ENCODE results near the gene WDR86. TPM values are rescaled to one million over a fixed set of nuclear protein-coding genes. Genes with fewer than 3 reads are reported as not detected.

Gene WDR86
- total and polyA plus RNA-seq, 4 donors, result 0.18 to 4.4 (median 2.8) TPM; not detected in 1

DNA sequence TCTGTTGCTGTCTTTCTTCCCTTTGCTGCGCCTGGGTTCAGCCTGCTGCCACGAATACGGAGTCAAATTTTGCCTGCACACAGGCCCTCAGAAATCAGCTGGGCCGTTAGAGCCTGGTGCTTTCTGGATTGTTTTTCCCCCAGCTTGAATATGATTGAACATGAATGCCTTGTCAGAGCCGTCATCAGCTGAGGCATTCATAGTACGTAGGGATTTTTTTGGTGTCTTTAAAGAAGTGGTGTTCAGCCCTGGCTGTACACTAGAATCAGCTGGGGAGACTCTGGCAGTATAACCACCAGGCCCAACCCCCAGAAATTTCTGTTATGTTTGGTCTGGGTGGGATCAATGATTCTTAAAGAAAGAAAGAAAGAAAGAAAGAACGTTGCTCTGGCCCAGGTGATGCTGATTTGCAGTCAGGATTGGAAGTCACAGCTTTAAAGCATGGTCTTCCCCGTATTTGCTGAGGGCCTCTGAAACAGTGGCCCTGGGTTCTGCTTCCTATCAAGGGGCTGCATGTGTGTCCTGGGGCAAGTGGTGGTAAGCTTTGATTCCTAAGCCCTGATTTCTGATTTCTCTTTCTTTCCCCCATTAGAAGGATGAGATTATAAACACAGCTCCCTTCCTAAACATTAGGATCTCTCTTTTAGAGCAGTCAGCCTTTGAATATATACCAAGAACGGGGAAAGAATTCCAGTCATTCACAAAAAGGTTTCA, 43.5 kb downstream of the WDR86 start:
- H3K9me3 ChIP-seq (ENCODE audit: control insufficient read depth, low read length), result no peaks in the 10 kb centered on the region
- H3K27me3 ChIP-seq (ENCODE audit: control insufficient read depth in 1 of 2, insufficient read depth in 2 of 2, low read length in 1 of 2), result no peaks in the 10 kb centered on the region
- WGBS, 2 donors, result 14 to 17% methylated on average over 9 of the region's 9 CpGs
- no peak overlapping the region for H3K4me3 ChIP-seq (ENCODE audit: low read length in 2 of 2)
- H3K4me1 ChIP-seq (ENCODE audit: control insufficient read depth in 1 of 2, insufficient read depth in 2 of 2, low read length in 2 of 2), result peaks cover 0 to 7% of the 10 kb centered on the region in 2 donors
- intact Hi-C loops (cut with DNase I), result loop anchor here (5.0 kb wide), 1 partner anchor 391 kb away; no protein-coding TSS in a partner anchor
- H3K36me3 ChIP-seq (ENCODE audit: control insufficient read depth in 1 of 2, insufficient read depth in 2 of 2, low read length in 1 of 2), result peaks cover 0 to 2% of the 10 kb centered on the region in 2 donors
- ATAC-seq (ENCODE audit: low FRiP score) (no peak), DNase-seq (no peak)
- H3K27ac ChIP-seq (ENCODE audit: low read depth in 1 of 2, low read length in 2 of 2), result peak overlapping the region; percentile 86 to 88

DNA sequence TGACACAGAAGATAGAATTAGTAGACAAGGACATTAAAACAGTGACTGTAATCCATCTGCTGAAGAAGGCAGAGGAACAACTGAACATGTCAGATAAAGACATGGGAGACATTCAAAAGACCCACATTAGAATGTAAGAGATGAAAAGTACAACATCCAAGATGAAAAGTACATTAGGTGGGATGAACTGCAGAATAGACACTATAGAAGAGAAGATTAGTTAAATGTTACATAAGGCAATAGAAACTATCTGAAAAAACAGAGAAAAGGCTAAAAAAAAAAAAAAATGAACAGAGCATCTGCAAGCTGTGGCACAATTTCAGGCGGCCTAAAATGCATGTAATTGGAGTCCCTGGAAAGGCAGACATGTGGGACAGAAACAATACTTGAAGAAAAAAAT, 46.7 kb downstream of the WDR86 start:
- Histone ChIP-seq H3K36me3 (ENCODE audit: control insufficient read depth in 1 of 2, insufficient read depth in 2 of 2, low read length in 1 of 2) (peaks cover 3 to 4% of the 10 kb centered on the region in 2 donors), H3K27ac (ENCODE audit: low read depth in 1 of 2, low read length in 2 of 2) (no peak overlapping the region), H3K27me3 (ENCODE audit: control insufficient read depth in 1 of 2, insufficient read depth in 2 of 2, low read length in 1 of 2) (no peaks in the 10 kb centered on the region), H3K4me3 (ENCODE audit: low read length in 2 of 2) (no peak overlapping the region), H3K4me1 (ENCODE audit: control insufficient read depth in 1 of 2, insufficient read depth in 2 of 2, low read length in 2 of 2) (peaks cover 0 to 7% of the 10 kb centered on the region in 2 donors), H3K9me3 (ENCODE audit: control insufficient read depth, low read length) (no peaks in the 10 kb centered on the region)
- intact Hi-C loops (cut with DNase I), result no loop called here
- WGBS, 2 donors, result 99 to 100% methylated on average over 1 of the region's 1 CpG
- ATAC-seq (ENCODE audit: low FRiP score) (no peak), DNase-seq (no peak)

- DNase-seq, result no peak
- no peak for ATAC-seq (ENCODE audit: low FRiP score)
- H3K27me3 ChIP-seq (ENCODE audit: control insufficient read depth in 1 of 2, insufficient read depth in 2 of 2, low read length in 1 of 2), result no peaks in the 10 kb centered on the region
- H3K36me3 ChIP-seq (ENCODE audit: control insufficient read depth in 1 of 2, insufficient read depth in 2 of 2, low read length in 1 of 2), result peaks cover 3 to 4% of the 10 kb centered on the region in 2 donors
- H3K27ac ChIP-seq (ENCODE audit: low read depth in 1 of 2, low read length in 2 of 2), result no peak overlapping the region
- no peaks in the 10 kb centered on the region for H3K9me3 ChIP-seq (ENCODE audit: control insufficient read depth, low read length)
- peaks cover 0 to 4% of the 10 kb centered on the region in 2 donors for H3K4me1 ChIP-seq (ENCODE audit: control insufficient read depth in 1 of 2, insufficient read depth in 2 of 2, low read length in 2 of 2)
- no peak overlapping the region for H3K4me3 ChIP-seq (ENCODE audit: low read length in 2 of 2)
- intact Hi-C loops (cut with DNase I), result no loop called here
- 86 to 91% methylated on average over 3 of the region's 3 CpGs for WGBS, 2 donors
Observed at GRCh38 chr7:151361193-151361959, 48.5 kb downstream of the WDR86 start.

GRCh38 chr7:151352512-151352911, 57.3 kb downstream of the WDR86 start:
- peaks cover 2 to 6% of the 10 kb centered on the region in 2 donors for H3K36me3 ChIP-seq (ENCODE audit: control insufficient read depth in 1 of 2, insufficient read depth in 2 of 2, low read length in 1 of 2)
- ATAC-seq (ENCODE audit: low FRiP score) (no peak), DNase-seq (no peak)
- intact Hi-C loops (cut with DNase I), result no loop called here
- no peaks in the 10 kb centered on the region for H3K4me1 ChIP-seq (ENCODE audit: control insufficient read depth in 1 of 2, insufficient read depth in 2 of 2, low read length in 2 of 2)
- 73 to 92% methylated on average over 5 of the region's 5 CpGs for WGBS, 2 donors
- H3K9me3 ChIP-seq (ENCODE audit: control insufficient read depth, low read length), result no peaks in the 10 kb centered on the region
- no peak overlapping the region for H3K4me3 ChIP-seq (ENCODE audit: low read length in 2 of 2)
- H3K27ac ChIP-seq (ENCODE audit: low read depth in 1 of 2, low read length in 2 of 2), result no peak overlapping the region
- no peaks in the 10 kb centered on the region for H3K27me3 ChIP-seq (ENCODE audit: control insufficient read depth in 1 of 2, insufficient read depth in 2 of 2, low read length in 1 of 2)

DNA sequence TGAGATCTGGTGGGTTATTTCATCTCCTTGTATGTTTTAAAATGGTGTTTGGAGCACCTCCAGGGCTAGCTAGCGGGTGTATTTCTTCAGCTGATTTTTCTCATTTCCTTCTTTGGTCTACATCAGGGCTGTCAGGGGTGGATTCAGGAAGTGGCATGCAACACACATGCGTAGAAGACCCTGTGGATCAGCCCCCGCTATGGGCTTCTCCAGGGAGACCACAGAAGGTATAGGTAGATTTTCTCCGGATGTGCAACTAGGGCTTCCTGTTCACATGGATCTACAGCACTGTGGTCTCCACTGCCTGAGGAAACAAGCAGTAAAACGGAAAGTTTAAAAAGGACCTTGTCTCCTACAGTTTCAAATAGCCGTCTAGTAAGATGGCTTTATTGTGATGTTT, 57.9 kb downstream of the WDR86 start:
- intact Hi-C loops (cut with DNase I), result no loop called here
- Histone ChIP-seq H3K27me3 (ENCODE audit: control insufficient read depth in 1 of 2, insufficient read depth in 2 of 2, low read length in 1 of 2) (no peaks in the 10 kb centered on the region), H3K4me3 (ENCODE audit: low read length in 2 of 2) (no peak overlapping the region), H3K9me3 (ENCODE audit: control insufficient read depth, low read length) (no peaks in the 10 kb centered on the region), H3K36me3 (ENCODE audit: control insufficient read depth in 1 of 2, insufficient read depth in 2 of 2, low read length in 1 of 2) (peaks cover 6 to 7% of the 10 kb centered on the region in 2 donors), H3K4me1 (ENCODE audit: control insufficient read depth in 1 of 2, insufficient read depth in 2 of 2, low read length in 2 of 2) (no peaks in the 10 kb centered on the region), H3K27ac (ENCODE audit: low read depth in 1 of 2, low read length in 2 of 2) (no peak overlapping the region)
- ATAC-seq (ENCODE audit: low FRiP score), result no peak
- 84 to 88% methylated on average over 6 of the region's 6 CpGs for WGBS, 2 donors
- DNase-seq, result no peak

GRCh38 chr7:151351027-151351426, 58.8 kb downstream of the WDR86 start:
- intact Hi-C loops (cut with DNase I), result no loop called here
- DNase-seq (no peak), ATAC-seq (ENCODE audit: low FRiP score) (no peak)
- no peaks in the 10 kb centered on the region for H3K27me3 ChIP-seq (ENCODE audit: control insufficient read depth in 1 of 2, insufficient read depth in 2 of 2, low read length in 1 of 2)
- no peak overlapping the region for H3K27ac ChIP-seq (ENCODE audit: low read depth in 1 of 2, low read length in 2 of 2)
- WGBS, 2 donors, result 62 to 76% methylated on average over 8 of the region's 8 CpGs
- H3K4me1 ChIP-seq (ENCODE audit: control insufficient read depth in 1 of 2, insufficient read depth in 2 of 2, low read length in 2 of 2), result no peaks in the 10 kb centered on the region
- H3K9me3 ChIP-seq (ENCODE audit: control insufficient read depth, low read length), result no peaks in the 10 kb centered on the region
- peaks cover 3 to 7% of the 10 kb centered on the region in 2 donors for H3K36me3 ChIP-seq (ENCODE audit: control insufficient read depth in 1 of 2, insufficient read depth in 2 of 2, low read length in 1 of 2)
- no peak overlapping the region for H3K4me3 ChIP-seq (ENCODE audit: low read length in 2 of 2)

GRCh38 chr7:151349507-151349853, 60.4 kb downstream of the WDR86 start:
- Histone ChIP-seq H3K27me3 (ENCODE audit: control insufficient read depth in 1 of 2, insufficient read depth in 2 of 2, low read length in 1 of 2) (no peaks in the 10 kb centered on the region), H3K9me3 (ENCODE audit: control insufficient read depth, low read length) (no peaks in the 10 kb centered on the region), H3K4me3 (ENCODE audit: low read length in 2 of 2) (no peak overlapping the region), H3K4me1 (ENCODE audit: control insufficient read depth in 1 of 2, insufficient read depth in 2 of 2, low read length in 2 of 2) (no peaks in the 10 kb centered on the region), H3K27ac (ENCODE audit: low read depth in 1 of 2, low read length in 2 of 2) (no peak overlapping the region), H3K36me3 (ENCODE audit: control insufficient read depth in 1 of 2, insufficient read depth in 2 of 2, low read length in 1 of 2) (peaks cover 0 to 7% of the 10 kb centered on the region in 2 donors)
- WGBS, 2 donors, result 77 to 80% methylated on average over 5 of the region's 5 CpGs
- intact Hi-C loops (cut with DNase I), result loop anchor here in 1 of 2 donors (2.0 kb wide), 1 partner anchor 35 kb away; no protein-coding TSS in a partner anchor
- no peak for ATAC-seq (ENCODE audit: low FRiP score)
- no peak for DNase-seq

DNA sequence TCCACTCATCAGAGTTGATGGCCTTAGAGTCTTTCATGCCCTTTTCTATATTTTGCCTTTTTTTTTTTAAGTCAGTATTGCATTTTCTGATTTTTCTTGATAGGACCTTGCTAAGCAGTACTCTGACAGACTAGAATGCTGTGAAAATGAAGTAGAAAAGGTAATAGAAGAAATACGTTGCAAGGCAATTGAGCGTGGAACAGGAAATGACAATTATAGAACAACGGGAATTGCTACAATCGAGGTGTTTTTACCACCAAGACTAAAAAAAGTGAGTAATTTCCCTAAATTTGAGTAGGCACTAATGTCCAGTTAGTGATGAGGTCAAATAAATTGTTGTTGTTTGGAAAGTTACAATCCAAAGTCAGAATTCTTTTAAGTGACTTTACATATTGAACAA, 60.9 kb downstream of the WDR86 start:
- 74 to 80% methylated on average over 4 of the region's 4 CpGs for WGBS, 2 donors
- no peaks in the 10 kb centered on the region for H3K27me3 ChIP-seq (ENCODE audit: control insufficient read depth in 1 of 2, insufficient read depth in 2 of 2, low read length in 1 of 2)
- no peak overlapping the region for H3K27ac ChIP-seq (ENCODE audit: low read depth in 1 of 2, low read length in 2 of 2)
- no peak for DNase-seq
- H3K36me3 ChIP-seq (ENCODE audit: control insufficient read depth in 1 of 2, insufficient read depth in 2 of 2, low read length in 1 of 2), result peaks cover 0 to 7% of the 10 kb centered on the region in 2 donors
- H3K9me3 ChIP-seq (ENCODE audit: control insufficient read depth, low read length), result no peaks in the 10 kb centered on the region
- intact Hi-C loops (cut with DNase I), result loop anchor here in 1 of 2 donors (2.0 kb wide), 1 partner anchor 34 kb away; no protein-coding TSS in a partner anchor
- H3K4me1 ChIP-seq (ENCODE audit: control insufficient read depth in 1 of 2, insufficient read depth in 2 of 2, low read length in 2 of 2), result no peaks in the 10 kb centered on the region
- H3K4me3 ChIP-seq (ENCODE audit: low read length in 2 of 2), result no peak overlapping the region
- no peak for ATAC-seq (ENCODE audit: low FRiP score)

Data from aorta (tissue), 5 donors.